K562 (cell line): ENCODE data around the gene NUP153. TPM values are rescaled to one million over a fixed set of nuclear protein-coding genes. Genes with fewer than 3 reads are reported as not detected.
A peak's percentile ranks its signal among the peaks of the same experiment; 100 is the strongest.

Experiments
- ATAC-seq: fragments of 200-7000 bp; cut with Tn5 transposase; 3 replicates; pipeline ENCODE4 v1.9.1; 2020; ENCODE audit warnings: moderate library complexity
- BruUV-seq: library from RNA; stranded (reverse); fragments of 400-500 nt; replicated peaks from 2 replicates; lab custom pipeline; 2021; lab: Mats Ljungman, UMichigan
- CTCF ChIA-PET: fragments of 300-600 bp; formaldehyde crosslinking; extraction: SDS; loops from one replicate; lab custom pipeline; 2021; ENCODE audit warnings: low intra/inter-chr PET ratio; lab: Yijun Ruan, JAX
- POLR2A ChIA-PET: fragments of 300-600, 350-650 bp; sonication (Branson Sonifier 250); formaldehyde crosslinking; extraction: SDS; loops from one replicate; lab custom pipeline; 2021; ENCODE audit warnings: antibody characterized with exemption, inconsistent platforms; lab: Yijun Ruan, JAX
- DNase-seq, 4 experiments: peaks; one replicate each; pipeline versions ENCODE4 v3.0.0 to v3.0.0-alpha.2; 2011 to 2018; ENCODE audit warnings: low spot score in 3 of 4, mixed read lengths in 3 of 4; ENCODE audit errors: extremely low read depth in 1 of 4
- FAIRE-seq: peaks from 2 replicates; lab custom pipeline; 2011; peaks lifted over from hg19 to GRCh38; lab: Jason Lieb, UNC
- H2AFZ ChIP-seq: 2 replicates; pipeline ENCODE4 v1.6.0; 2011; ENCODE audit warnings: low read depth, low read length, control low read depth, inconsistent platforms
- H3K27ac ChIP-seq: fragments of 200-600 bp; 3 replicates; pipeline ENCODE4 v1.8.0; 2011; ENCODE audit warnings: low read depth, mild to moderate bottlenecking, control low read depth, inconsistent platforms, low read length, moderate library complexity, mixed read lengths; ENCODE audit errors: extremely low read depth
- H3K27me3 ChIP-seq, 2 experiments: fragments of 300-600 bp in 1 of 2; 2 replicates in 1 of 2; 3 replicates in 1 of 2; pipeline versions ENCODE4 v1.6.0 to v1.8.0; 2011; ENCODE audit warnings: inconsistent platforms in 2 of 2, low read length in 2 of 2, mild to moderate bottlenecking in 1 of 2, mixed read lengths in 1 of 2, moderate library complexity in 1 of 2; ENCODE audit not compliant: control insufficient read depth in 2 of 2, insufficient read depth in 2 of 2
- H3K36me3 ChIP-seq: fragments of 300-600 bp; 3 replicates; pipeline ENCODE4 v1.8.0; 2011; ENCODE audit warnings: mild to moderate bottlenecking, low read length, inconsistent platforms; ENCODE audit not compliant: control insufficient read depth, insufficient read depth
- H3K4me1 ChIP-seq, 2 experiments: fragments of 200-600 bp in 1 of 2; replicated peaks in 1 of 2; 2 replicates in 1 of 2; 3 replicates in 1 of 2; pipeline versions ENCODE4 v1.5.1 to v1.8.0; 2011; ENCODE audit warnings: inconsistent platforms in 2 of 2, low read length in 2 of 2, mild to moderate bottlenecking in 1 of 2, mixed read lengths in 1 of 2, moderate library complexity in 1 of 2; ENCODE audit not compliant: control insufficient read depth in 2 of 2, insufficient read depth in 2 of 2
- H3K4me2 ChIP-seq: 2 replicates; pipeline ENCODE4 v1.6.1; 2011; ENCODE audit warnings: low read length, control low read depth, inconsistent platforms, mixed read lengths; ENCODE audit not compliant: insufficient read depth
- H3K4me3 ChIP-seq: fragments of 200-600 bp; sonication (generic), shearing (Covaris generic); 2 replicates; pipeline ENCODE4 v1.5.1; 2016; ENCODE audit warnings: control low read depth, inconsistent platforms
- H3K79me2 ChIP-seq: fragments of 200-600 bp; 3 replicates; pipeline ENCODE4 v1.8.0; 2011; ENCODE audit warnings: low read length, inconsistent platforms; ENCODE audit not compliant: control insufficient read depth, insufficient read depth
- H3K9ac ChIP-seq, 2 experiments: 2 replicates each; pipeline versions ENCODE4 v1.6.0 to v1.6.1; 2011; ENCODE audit warnings: low read depth in 2 of 2, low read length in 2 of 2, control low read depth in 1 of 2, inconsistent platforms in 1 of 2, mild to moderate bottlenecking in 1 of 2, mixed read lengths in 1 of 2; ENCODE audit not compliant: insufficient read depth in 1 of 2
- H3K9me1 ChIP-seq: one replicate; pipeline ENCODE4 v1.6.0; 2011; ENCODE audit warnings: inconsistent platforms, mild to moderate bottlenecking, low read length, moderate library complexity; ENCODE audit not compliant: control insufficient read depth, insufficient read depth
- H3K9me3 ChIP-seq: replicated peaks from 2 replicates; pipeline ENCODE4 v1.5.1; 2011; ENCODE audit warnings: low read depth, low read length, inconsistent platforms; ENCODE audit not compliant: control insufficient read depth, insufficient read depth
- H4K20me1 ChIP-seq: replicated peaks from 2 replicates; pipeline ENCODE4 v1.6.1; 2011; ENCODE audit warnings: low read length, inconsistent platforms, mixed read lengths; ENCODE audit not compliant: control insufficient read depth, insufficient read depth
- ATF3 ChIP-seq, 2 experiments: fragments of 450-650 bp in 1 of 2; sonication (generic) in 1 of 2; formaldehyde crosslinking in 1 of 2; IDR thresholded peaks in 1 of 2; conservative IDR thresholded peaks in 1 of 2; 2 replicates each; pipeline versions ENCODE4 v1.6.1 to v1.8.1; 2016 to 2023; ENCODE audit warnings: mild to moderate bottlenecking in 2 of 2, moderate library complexity in 2 of 2, inconsistent platforms in 1 of 2, missing genetic modification reagents in 1 of 2
- GABPA ChIP-seq: fragments of 200-800 bp; sonication (Bioruptor generic); conservative IDR thresholded peaks from 2 replicates; pipeline ENCODE4 v1.6.1; 2016; ENCODE audit warnings: low read depth, missing genetic modification characterization, missing compliant biosample characterization
- GTF2B ChIP-seq: IDR thresholded peaks from 2 replicates; pipeline ENCODE4 v1.6.1; 2011; ENCODE audit not compliant: insufficient read length; ENCODE audit errors: extremely low read depth
- GTF3C2 ChIP-seq: IDR thresholded peaks from 3 replicates; pipeline ENCODE4 v1.6.1; 2011; ENCODE audit warnings: borderline replicate concordance, mild to moderate bottlenecking, moderate library complexity; ENCODE audit not compliant: insufficient read length; ENCODE audit errors: extremely low read depth
- HEY1 ChIP-seq: fragments of 250-450 bp; sonication (Bioruptor Pico); IDR thresholded peaks from 2 replicates; pipeline ENCODE4 v1.5.0; 2020; ENCODE audit warnings: mild to moderate bottlenecking, moderate library complexity, borderline replicate concordance
- MTA2 ChIP-seq: fragments of 450-650 bp; IDR thresholded peaks from 2 replicates; pipeline ENCODE4 v1.6.1; 2016; ENCODE audit warnings: low read depth
- NFIX ChIP-seq: fragments of 250-450 bp; sonication (Bioruptor Pico); IDR thresholded peaks from 2 replicates; pipeline ENCODE4 v1.4.0; 2020; ENCODE audit warnings: low read depth, mild to moderate bottlenecking, moderate library complexity
- STAT6 ChIP-seq: sonication (generic); formaldehyde crosslinking; IDR thresholded peaks from 2 replicates; pipeline ENCODE4 v1.8.1; 2023; ENCODE audit warnings: mild to moderate bottlenecking, missing genetic modification reagents
- TOE1 ChIP-seq, 2 experiments: fragments of 450-650 bp in 1 of 2; sonication (generic) in 1 of 2; formaldehyde crosslinking in 1 of 2; IDR thresholded peaks; 2 replicates each; pipeline versions ENCODE4 v1.7.1 to v1.8.0; 2016 to 2022; ENCODE audit warnings: borderline replicate concordance in 2 of 2, mild to moderate bottlenecking in 2 of 2, antibody characterized with exemption in 1 of 2, inconsistent platforms in 1 of 2, low read depth in 1 of 2, missing genetic modification reagents in 1 of 2, moderate library complexity in 1 of 2
- ZFPM2 ChIP-seq: fragments of 250-450 bp; sonication (Bioruptor Pico); IDR thresholded peaks from 2 replicates; pipeline ENCODE4 v1.5.1; 2022; ENCODE audit warnings: mild to moderate bottlenecking
- ZNF398 ChIP-seq: fragments of 250-450 bp; sonication (Bioruptor Pico); IDR thresholded peaks from 2 replicates; pipeline ENCODE4 v1.8.0; 2021; ENCODE audit warnings: moderate library complexity, mild to moderate bottlenecking, inconsistent platforms
- WGBS: fragments of 100-300 bp; shearing (Covaris generic); methylation state at CpG from one replicate; pipeline ENCODE4 v1.1.6; 2016; ENCODE audit warnings: low coverage, mixed read lengths; ENCODE audit not compliant: insufficient coverage; ENCODE audit errors: missing lambda C conversion rate; 5-methylcytosine and 5-hydroxymethylcytosine counted together
- in situ Hi-C: fragments of 300-500 bp; cut with MboI; formaldehyde crosslinking; loops from 4 replicates; pipeline ENCODE4 v1.15.0; 2018; ENCODE audit warnings: inconsistent platforms, mixed read lengths
- intact Hi-C: fragments of 100-400 bp; cut with micrococcal nuclease; formaldehyde crosslinking; loops from 2 replicates; pipeline ENCODE4 v1.14.2; 2022
- polyA plus RNA-seq, 8 experiments: library from polyadenylated mRNA; depleted of rRNA in 4 of 8; stranded (reverse) in 5 of 8; unstranded in 3 of 8; fragments of >200 nt; fragmentation: Nextera tagmentation in 2 of 8; fragmentation: Illumina TruSeq in 1 of 8; extraction: Ambion mirVana in 2 of 8; extraction: Trizol in 1 of 8; gene quantifications; 2 replicates each; pipeline versions ENCODE4 v1.2.1 to v1.2.3, GENCODE V29; 2011 to 2014; ENCODE audit warnings: inconsistent platforms in 1 of 8, missing spikeins in 1 of 8
- total RNA-seq, 7 experiments: library from RNA; depleted of rRNA in 6 of 7; stranded (reverse); fragments of >200 nt in 6 of 7; fragmentation: Illumina TruSeq in 2 of 7; extraction: Trizol in 2 of 7; gene quantifications; 2 replicates each; pipeline versions ENCODE4 v1.2.1 to v1.2.3, GENCODE V29; 2011 to 2021; ENCODE audit warnings: low replicate concordance in 1 of 7

The NUP153 gene
- total and polyA plus RNA-seq, 9 of the 15 experiments (the other 6 are each of a cell fraction or from before 2014, with no cell fraction given), result 21.9 to 110 (median 84.8) TPM

GRCh38 chr6:17662585-17662984 lies 44.1 kb downstream of the NUP153 start:
- Histone ChIP-seq H3K4me2 (no peak overlapping the region), H3K9ac (no peak overlapping the region), H3K4me1 (no peaks in the 10 kb centered on the region; a peak in 1 of 5 replicates), H3K9me3 (no peaks in the 10 kb centered on the region), H3K4me3 (no peak overlapping the region), H2AFZ (no peak overlapping the region), H3K36me3 (peaks cover 94% of the 10 kb centered on the region), H3K79me2 (peaks cover 77% of the 10 kb centered on the region), H4K20me1 (no peaks in the 10 kb centered on the region; the same call in 1 of the 2 replicates), H3K9me1 (no peaks in the 10 kb centered on the region), H3K27ac (no peak overlapping the region), H3K27me3 (no peaks in the 10 kb centered on the region)
- 61% methylated on average over 2 of the region's 2 CpGs for WGBS
- DNase-seq, result no peak
- intact Hi-C loops (no loop called here), in situ Hi-C loops (no loop called here)
- ChIA-PET POLR2A (interaction anchor here (0.5 kb wide), 1 partner anchor 33 kb away, joined by 3 read pairs; no protein-coding TSS in a partner anchor), CTCF (no interaction called here)
- no peak for ATAC-seq
- BruUV-seq, result no TSS peak
- FAIRE-seq, result peak; percentile 57
- TF ChIP-seq HEY1 (CRISPR knock-in tag), result no peak
- TF ChIP-seq ATF3 (IDR thresholded peaks at IDR 0.05), result no peak
- no peak for TF ChIP-seq ATF3 (CRISPR knock-in tag; conservative IDR thresholded peaks at IDR 0.05)
- TF ChIP-seq NFIX, result no peak
- no peak for TF ChIP-seq MTA2
- no peak for TF ChIP-seq GTF2B
- no peak for TF ChIP-seq ZFPM2
- TF ChIP-seq STAT6 (CRISPR knock-in tag), result no peak
- no peak for TF ChIP-seq TOE1 (IDR thresholded peaks at IDR 0.05; ENCODE audit: borderline replicate concordance)
- TF ChIP-seq TOE1 (CRISPR knock-in tag; IDR thresholded peaks at IDR 0.05; ENCODE audit: borderline replicate concordance, low read depth), result no peak
- TF ChIP-seq GTF3C2, result no peak
- TF ChIP-seq ZNF398 (CRISPR knock-in tag), result no peak
- TF ChIP-seq GABPA (tag), result no peak
